GM12892 (cell line): ENCODE data around the gene CRISPLD2.
"Not testable (repeated sequence)": the region's sequence is repeated elsewhere in the genome, so short reads cannot be mapped to it uniquely, and the experiment has no call there.

Experiments
- DNase-seq: peaks from one replicate; pipeline ENCODE4 v3.0.0; 2011; ENCODE audit not compliant: insufficient read length
- FAIRE-seq: peaks from 2 replicates; lab custom pipeline; 2011; peaks lifted over from hg19 to GRCh38; lab: Jason Lieb, UNC
- POLR2A ChIP-seq: IDR thresholded peaks from 2 replicates; pipeline ENCODE4 v1.6.1; 2011; ENCODE audit warnings: low read depth, low read length, control low read depth
- POLR2AphosphoS5 ChIP-seq: IDR thresholded peaks from 2 replicates; pipeline ENCODE4 v1.6.1; 2011; ENCODE audit warnings: low read depth, low read length, control low read depth
- TAF1 ChIP-seq: IDR thresholded peaks from 2 replicates; pipeline ENCODE4 v1.6.1; 2011; ENCODE audit warnings: low read depth, mild to moderate bottlenecking, control low read depth, low read length, borderline replicate concordance

The CRISPLD2 gene

GRCh38 chr16:84845496-84846002 lies 25.8 kb downstream of the CRISPLD2 start:
- DNase-seq (no peak), FAIRE-seq (no peak)
- no peak for TF ChIP-seq TAF1
- TF ChIP-seq POLR2AphosphoS5 = no peak
- no peak for TF ChIP-seq POLR2A

- FAIRE-seq = no peak
- DNase-seq = no peak
- TF ChIP-seq POLR2AphosphoS5 (no peak), POLR2A (no peak), TAF1 (no peak)
These were observed 28.0 kb downstream of the CRISPLD2 start for GRCh38 chr16:84847564-84848355.

- TF ChIP-seq TAF1 = no peak
- no peak for TF ChIP-seq POLR2AphosphoS5
- no peak for TF ChIP-seq POLR2A
- FAIRE-seq = no peak
- DNase-seq = no peak
These were observed 29.3 kb downstream of the CRISPLD2 start for GRCh38 chr16:84848986-84849634.

- TF ChIP-seq POLR2AphosphoS5 = no peak
- TF ChIP-seq TAF1 = no peak
- no peak for TF ChIP-seq POLR2A
- FAIRE-seq (no peak), DNase-seq (no peak)
These were observed 30.0 kb downstream of the CRISPLD2 start for GRCh38 chr16:84849751-84850150.

GRCh38 chr16:84850714-84851113 lies 30.9 kb downstream of the CRISPLD2 start:
- DNase-seq (no peak), FAIRE-seq (no peak)
- no peak for TF ChIP-seq POLR2AphosphoS5
- no peak for TF ChIP-seq TAF1
- TF ChIP-seq POLR2A = no peak

- DNase-seq (no peak), FAIRE-seq (no peak)
- no peak for TF ChIP-seq POLR2A
- TF ChIP-seq POLR2AphosphoS5 = no peak
- no peak for TF ChIP-seq TAF1
These were observed 31.7 kb downstream of the CRISPLD2 start for GRCh38 chr16:84851192-84852127.

GRCh38 chr16:84853534-84853933 lies 33.7 kb downstream of the CRISPLD2 start:
- no peak for TF ChIP-seq TAF1
- no peak for TF ChIP-seq POLR2A
- TF ChIP-seq POLR2AphosphoS5 = no peak
- FAIRE-seq (no peak), DNase-seq (peak; percentile 6)

GRCh38 chr16:84854759-84855158 lies 35.0 kb downstream of the CRISPLD2 start:
- FAIRE-seq (no peak), DNase-seq (no peak)
- no peak for TF ChIP-seq POLR2A

- FAIRE-seq, DNase-seq: not testable (repeated sequence)
These were observed 35.8 kb downstream of the CRISPLD2 start for GRCh38 chr16:84855435-84856202.

GRCh38 chr16:84856203-84856581 lies 36.4 kb downstream of the CRISPLD2 start:
- not testable (repeated sequence) for FAIRE-seq, DNase-seq

GRCh38 chr16:84856811-84857210 lies 37.0 kb downstream of the CRISPLD2 start:
- FAIRE-seq, DNase-seq: not testable (repeated sequence)
